ENCODE measurements around the gene FAM83C. TPM values are rescaled to one million over a fixed set of nuclear protein-coding genes. Genes with fewer than 3 reads are reported as not detected.

The FAM83C gene
- total RNA-seq, 1 experiment from 2014 or later = not detected

GRCh38 chr20:35301426-35301825, 9.2 kb upstream of the FAM83C start:
- no peak for DNase-seq
- intact Hi-C loops (cut with micrococcal nuclease; ENCODE audit: unreplicated experiment) = no loop called here
- CTCF ChIA-PET = interaction anchor here (1.2 to 3.5 kb wide), 3 partner anchors 11 to 146 kb away, joined by 3 to 25 read pairs (median 4); partner anchors contain the start of gene EIF6
- no peaks in the 10 kb centered on the region for H3K27me3 Mint-ChIP-seq (ENCODE audit: unreplicated experiment)
- peaks cover 61% of the 10 kb centered on the region for H3K4me1 Mint-ChIP-seq (ENCODE audit: low read depth, unreplicated experiment)
- no peak for TF ChIP-seq CTCF (IDR thresholded peaks at IDR 0.05; ENCODE audit: unreplicated experiment)
- H3K4me3 Mint-ChIP-seq (ENCODE audit: low read depth, unreplicated experiment) = no peak overlapping the region
- no TSS peak for BruUV-seq (replicated peaks)
- H3K36me3 Mint-ChIP-seq (ENCODE audit: insufficient read depth, unreplicated experiment) = peaks cover 30% of the 10 kb centered on the region
- H3K9me3 Mint-ChIP-seq (ENCODE audit: low read depth, unreplicated experiment) = no peaks in the 10 kb centered on the region
- H3K27ac Mint-ChIP-seq (ENCODE audit: unreplicated experiment) = peak overlapping the region; percentile 88

GRCh38 chr20:35300469-35301262, 8.4 kb upstream of the FAM83C start:
- H3K27ac Mint-ChIP-seq (ENCODE audit: unreplicated experiment) = no peak overlapping the region
- no peak for DNase-seq
- H3K4me3 Mint-ChIP-seq (ENCODE audit: low read depth, unreplicated experiment) = no peak overlapping the region
- no peak for TF ChIP-seq CTCF (IDR thresholded peaks at IDR 0.05; ENCODE audit: unreplicated experiment)
- peaks cover 24% of the 10 kb centered on the region for H3K36me3 Mint-ChIP-seq (ENCODE audit: insufficient read depth, unreplicated experiment)
- no peaks in the 10 kb centered on the region for H3K27me3 Mint-ChIP-seq (ENCODE audit: unreplicated experiment)
- CTCF ChIA-PET = interaction anchor here (3.5 kb wide), 1 partner anchor 16 kb away, joined by 25 read pairs; the partner anchor contains the start of gene EIF6
- intact Hi-C loops (cut with micrococcal nuclease; ENCODE audit: unreplicated experiment) = no loop called here
- peaks cover 54% of the 10 kb centered on the region for H3K4me1 Mint-ChIP-seq (ENCODE audit: low read depth, unreplicated experiment)
- BruUV-seq (replicated peaks) = no TSS peak
- no peaks in the 10 kb centered on the region for H3K9me3 Mint-ChIP-seq (ENCODE audit: low read depth, unreplicated experiment)

GRCh38 chr20:35299780-35300179, 7.6 kb upstream of the FAM83C start:
- no peak for DNase-seq
- CTCF ChIA-PET = no interaction called here
- no peak for TF ChIP-seq CTCF (IDR thresholded peaks at IDR 0.05; ENCODE audit: unreplicated experiment)
- intact Hi-C loops (cut with micrococcal nuclease; ENCODE audit: unreplicated experiment) = no loop called here
- Mint-ChIP-seq H3K4me3 (ENCODE audit: low read depth, unreplicated experiment) (no peak overlapping the region), H3K27ac (ENCODE audit: unreplicated experiment) (peak overlapping the region; percentile 14), H3K36me3 (ENCODE audit: insufficient read depth, unreplicated experiment) (peaks cover 16% of the 10 kb centered on the region), H3K9me3 (ENCODE audit: low read depth, unreplicated experiment) (no peaks in the 10 kb centered on the region), H3K4me1 (ENCODE audit: low read depth, unreplicated experiment) (peaks cover 45% of the 10 kb centered on the region), H3K27me3 (ENCODE audit: unreplicated experiment) (peaks cover 5% of the 10 kb centered on the region)
- no TSS peak for BruUV-seq (replicated peaks)

- Mint-ChIP-seq H3K27ac (ENCODE audit: unreplicated experiment) (no peak overlapping the region), H3K27me3 (ENCODE audit: unreplicated experiment) (peaks cover 20% of the 10 kb centered on the region), H3K36me3 (ENCODE audit: insufficient read depth, unreplicated experiment) (peaks cover under 1% of the 10 kb centered on the region), H3K9me3 (ENCODE audit: low read depth, unreplicated experiment) (no peaks in the 10 kb centered on the region), H3K4me1 (ENCODE audit: low read depth, unreplicated experiment) (peaks cover 30% of the 10 kb centered on the region), H3K4me3 (ENCODE audit: low read depth, unreplicated experiment) (no peak overlapping the region)
- CTCF ChIA-PET = interaction anchor here (0.6 to 1.3 kb wide), 2 partner anchors 14 to 141 kb away, joined by 3 to 7 read pairs; partner anchors contain the start of gene EIF6
- TF ChIP-seq CTCF (IDR thresholded peaks at IDR 0.05; ENCODE audit: unreplicated experiment) = no peak
- DNase-seq = no peak
- intact Hi-C loops (cut with micrococcal nuclease; ENCODE audit: unreplicated experiment) = no loop called here
- no TSS peak for BruUV-seq (replicated peaks)
Observed at GRCh38 chr20:35298264-35298663, 6.0 kb upstream of the FAM83C start.

Data from Calu3 (cell line).